ENCODE data around the gene SIRT3. TPM values are rescaled to one million over a fixed set of nuclear protein-coding genes. Genes with fewer than 3 reads are reported as not detected.

The SIRT3 gene
- total RNA-seq, 1 experiment from 2014 or later: 13.8 TPM

DNA sequence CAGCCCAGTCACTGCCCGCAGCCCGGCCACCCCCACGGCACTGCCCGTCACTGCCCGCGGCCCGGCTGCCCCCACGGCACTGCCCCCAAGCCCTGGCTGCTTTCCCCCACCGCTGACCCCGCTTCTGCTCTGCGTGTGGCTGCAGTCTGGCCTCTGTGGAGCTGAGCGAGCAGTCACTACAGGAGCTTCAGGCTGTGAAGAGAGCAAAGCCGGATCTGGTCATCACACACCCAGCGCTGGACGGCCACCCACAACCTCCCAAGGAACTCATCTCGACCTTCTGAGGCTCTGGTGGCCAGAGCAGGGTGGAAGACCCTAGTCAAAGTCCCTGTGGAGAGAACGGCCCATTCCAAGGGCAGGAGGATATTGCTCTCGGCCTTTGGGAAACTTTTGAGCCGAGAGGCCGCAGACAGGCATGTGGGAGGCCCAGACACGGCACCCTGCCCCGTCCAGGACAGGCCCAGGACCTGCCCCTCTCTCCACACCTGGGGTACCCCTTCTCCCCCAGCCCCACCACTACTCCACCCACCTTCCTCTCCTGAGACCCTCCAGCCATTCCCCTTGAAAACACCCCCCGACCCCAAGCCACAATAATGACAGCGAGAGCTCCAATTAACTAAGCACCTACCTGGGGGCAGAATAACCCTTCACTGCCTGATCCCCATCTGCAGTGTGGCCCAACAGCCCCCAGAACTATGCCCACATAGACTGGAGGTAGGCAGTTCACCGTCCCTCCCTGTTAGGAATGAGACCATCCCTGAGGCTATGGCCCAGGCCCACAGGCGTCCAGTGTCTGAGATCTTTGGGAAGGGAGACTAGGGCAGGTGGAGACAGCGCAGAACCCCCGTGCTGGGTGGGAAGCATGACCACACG, 49.1 kb upstream of the SIRT3 start:
- no peaks in the 10 kb centered on the region for H3K79me2 ChIP-seq (ENCODE audit: low read length)
- no peak overlapping the region for H3K9ac ChIP-seq (ENCODE audit: low read length)
- TF ChIP-seq EZH2phosphoT487 (IDR thresholded peaks at IDR 0.05; ENCODE audit: borderline replicate concordance, low read length) (no peak), EZH2 (IDR thresholded peaks at IDR 0.05; ENCODE audit: low read length, unreplicated experiment) (no peak)
- TF ChIP-seq, protein P1, sequence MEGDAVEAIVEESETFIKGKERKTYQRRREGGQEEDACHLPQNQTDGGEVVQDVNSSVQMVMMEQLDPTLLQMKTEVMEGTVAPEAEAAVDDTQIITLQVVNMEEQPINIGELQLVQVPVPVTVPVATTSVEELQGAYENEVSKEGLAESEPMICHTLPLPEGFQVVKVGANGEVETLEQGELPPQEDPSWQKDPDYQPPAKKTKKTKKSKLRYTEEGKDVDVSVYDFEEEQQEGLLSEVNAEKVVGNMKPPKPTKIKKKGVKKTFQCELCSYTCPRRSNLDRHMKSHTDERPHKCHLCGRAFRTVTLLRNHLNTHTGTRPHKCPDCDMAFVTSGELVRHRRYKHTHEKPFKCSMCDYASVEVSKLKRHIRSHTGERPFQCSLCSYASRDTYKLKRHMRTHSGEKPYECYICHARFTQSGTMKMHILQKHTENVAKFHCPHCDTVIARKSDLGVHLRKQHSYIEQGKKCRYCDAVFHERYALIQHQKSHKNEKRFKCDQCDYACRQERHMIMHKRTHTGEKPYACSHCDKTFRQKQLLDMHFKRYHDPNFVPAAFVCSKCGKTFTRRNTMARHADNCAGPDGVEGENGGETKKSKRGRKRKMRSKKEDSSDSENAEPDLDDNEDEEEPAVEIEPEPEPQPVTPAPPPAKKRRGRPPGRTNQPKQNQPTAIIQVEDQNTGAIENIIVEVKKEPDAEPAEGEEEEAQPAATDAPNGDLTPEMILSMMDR (conservative IDR thresholded peaks at IDR 0.05; ENCODE audit: low read depth, low read length): no peak
- H3K4me3 ChIP-seq (ENCODE audit: low read length): no peak overlapping the region
- H3K27ac ChIP-seq (ENCODE audit: low read length): no peak overlapping the region
- no peaks in the 10 kb centered on the region for H3F3A ChIP-seq (ENCODE audit: low read length, unreplicated experiment)
- ATAC-seq: no peak
- H4K20me1 ChIP-seq (ENCODE audit: low read length): no peaks in the 10 kb centered on the region
- ChIA-PET CTCF (no interaction called here), POLR2A (ENCODE audit: unreplicated experiment) (no interaction called here)
- intact Hi-C loops (cut with micrococcal nuclease): no loop called here
- no peak overlapping the region for H2AFZ ChIP-seq (ENCODE audit: low read length)
- no peaks in the 10 kb centered on the region for H3K36me3 ChIP-seq (ENCODE audit: low read depth, low read length)
- no TSS peak for BruUV-seq (replicated peaks)
- peaks cover 13% of the 10 kb centered on the region for H3K27me3 ChIP-seq (ENCODE audit: low read length)
- DNase-seq: no peak
- no peak overlapping the region for H3K4me2 ChIP-seq (ENCODE audit: low read length)
- no peaks in the 10 kb centered on the region for H3K9me2 ChIP-seq (replicated peaks; ENCODE audit: low read length)
- no peaks in the 10 kb centered on the region for H3K9me3 ChIP-seq (ENCODE audit: low read length)
- no peaks in the 10 kb centered on the region for H3K4me1 ChIP-seq (ENCODE audit: insufficient read depth, low read length)

DNA sequence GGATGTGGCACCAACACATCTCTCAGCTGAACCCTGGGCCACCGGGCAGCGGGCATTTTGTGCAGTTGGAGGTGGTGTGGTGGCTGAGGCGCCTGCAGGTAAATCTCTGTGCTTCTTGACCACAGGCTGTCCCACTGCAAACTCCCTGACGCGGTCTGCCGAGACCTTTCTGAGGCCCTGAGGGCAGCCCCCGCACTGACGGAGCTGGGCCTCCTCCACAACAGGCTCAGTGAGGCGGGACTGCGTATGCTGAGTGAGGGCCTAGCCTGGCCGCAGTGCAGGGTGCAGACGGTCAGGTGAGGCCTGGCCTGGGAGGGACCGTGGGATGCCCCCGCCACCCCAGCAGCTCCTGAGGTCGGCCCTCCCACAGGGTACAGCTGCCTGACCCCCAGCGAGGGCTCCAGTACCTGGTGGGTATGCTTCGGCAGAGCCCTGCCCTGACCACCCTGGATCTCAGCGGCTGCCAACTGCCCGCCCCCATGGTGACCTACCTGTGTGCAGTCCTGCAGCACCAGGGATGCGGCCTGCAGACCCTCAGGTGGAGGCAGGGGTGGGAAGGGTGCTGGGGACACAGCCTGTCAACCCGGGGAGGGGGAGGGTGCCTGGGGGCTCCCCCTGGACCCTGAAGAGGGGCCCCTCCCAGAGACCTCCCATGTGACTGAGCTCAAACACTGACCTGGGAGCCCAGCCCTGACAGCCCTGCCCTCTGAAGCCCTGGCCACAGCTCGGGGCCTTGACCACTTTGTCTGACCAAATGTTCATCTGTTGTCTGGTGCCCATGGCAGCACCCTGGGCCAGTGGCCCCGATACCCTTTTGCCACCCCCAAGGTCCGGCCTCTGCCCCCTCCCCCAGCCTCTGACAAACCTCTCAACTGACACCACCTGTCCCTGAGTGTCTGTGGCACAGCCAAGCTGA, 48.2 kb upstream of the SIRT3 start:
- BruUV-seq (replicated peaks): no TSS peak

More for the DNA sequence above, 48.2 kb upstream of the SIRT3 start:
- H2AFZ ChIP-seq (ENCODE audit: low read length): no peak overlapping the region
- H3K27me3 ChIP-seq (ENCODE audit: low read length): peaks cover 22% of the 10 kb centered on the region
- ChIA-PET POLR2A (ENCODE audit: unreplicated experiment) (no interaction called here), CTCF (no interaction called here)
- H3K27ac ChIP-seq (ENCODE audit: low read length): no peak overlapping the region
- H3K4me1 ChIP-seq (ENCODE audit: insufficient read depth, low read length): no peaks in the 10 kb centered on the region
- H3F3A ChIP-seq (ENCODE audit: low read length, unreplicated experiment): no peaks in the 10 kb centered on the region
- H4K20me1 ChIP-seq (ENCODE audit: low read length): no peaks in the 10 kb centered on the region
- H3K4me3 ChIP-seq (ENCODE audit: low read length): no peak overlapping the region
- no peaks in the 10 kb centered on the region for H3K79me2 ChIP-seq (ENCODE audit: low read length)
- H3K36me3 ChIP-seq (ENCODE audit: low read depth, low read length): no peaks in the 10 kb centered on the region
- DNase-seq (no peak), ATAC-seq (no peak)
- TF ChIP-seq EZH2phosphoT487 (IDR thresholded peaks at IDR 0.05; ENCODE audit: borderline replicate concordance, low read length) (no peak), EZH2 (IDR thresholded peaks at IDR 0.05; ENCODE audit: low read length, unreplicated experiment) (no peak)
- TF ChIP-seq, protein P1 (conservative IDR thresholded peaks at IDR 0.05; ENCODE audit: low read depth, low read length): no peak
- H3K9me2 ChIP-seq (replicated peaks; ENCODE audit: low read length): no peaks in the 10 kb centered on the region
- intact Hi-C loops (cut with micrococcal nuclease): no loop called here
- no peak overlapping the region for H3K4me2 ChIP-seq (ENCODE audit: low read length)
- H3K9me3 ChIP-seq (ENCODE audit: low read length): no peaks in the 10 kb centered on the region
- H3K9ac ChIP-seq (ENCODE audit: low read length): no peak overlapping the region

All from PC-3 (cell line).